Stimulated activated CD8-positive, alpha-beta memory T cell treated with anti-CD3 and anti-CD28 coated beads, Interleukin-7, amount 100 ng/mL, for 24 hours (primary cell): Measurements from ENCODE around the gene MYO1C.
A peak's percentile ranks its signal among the peaks of the same experiment; 100 is the strongest.
"Not testable (repeated sequence)": the region's sequence is repeated elsewhere in the genome, so short reads cannot be mapped to it uniquely, and the experiment has no call there.

Experiments used
- DNase-seq: peaks from one replicate; pipeline ENCODE4 v3.0.0-alpha.2; 2020; ENCODE audit warnings: low read depth

MYO1C gene, protein sequence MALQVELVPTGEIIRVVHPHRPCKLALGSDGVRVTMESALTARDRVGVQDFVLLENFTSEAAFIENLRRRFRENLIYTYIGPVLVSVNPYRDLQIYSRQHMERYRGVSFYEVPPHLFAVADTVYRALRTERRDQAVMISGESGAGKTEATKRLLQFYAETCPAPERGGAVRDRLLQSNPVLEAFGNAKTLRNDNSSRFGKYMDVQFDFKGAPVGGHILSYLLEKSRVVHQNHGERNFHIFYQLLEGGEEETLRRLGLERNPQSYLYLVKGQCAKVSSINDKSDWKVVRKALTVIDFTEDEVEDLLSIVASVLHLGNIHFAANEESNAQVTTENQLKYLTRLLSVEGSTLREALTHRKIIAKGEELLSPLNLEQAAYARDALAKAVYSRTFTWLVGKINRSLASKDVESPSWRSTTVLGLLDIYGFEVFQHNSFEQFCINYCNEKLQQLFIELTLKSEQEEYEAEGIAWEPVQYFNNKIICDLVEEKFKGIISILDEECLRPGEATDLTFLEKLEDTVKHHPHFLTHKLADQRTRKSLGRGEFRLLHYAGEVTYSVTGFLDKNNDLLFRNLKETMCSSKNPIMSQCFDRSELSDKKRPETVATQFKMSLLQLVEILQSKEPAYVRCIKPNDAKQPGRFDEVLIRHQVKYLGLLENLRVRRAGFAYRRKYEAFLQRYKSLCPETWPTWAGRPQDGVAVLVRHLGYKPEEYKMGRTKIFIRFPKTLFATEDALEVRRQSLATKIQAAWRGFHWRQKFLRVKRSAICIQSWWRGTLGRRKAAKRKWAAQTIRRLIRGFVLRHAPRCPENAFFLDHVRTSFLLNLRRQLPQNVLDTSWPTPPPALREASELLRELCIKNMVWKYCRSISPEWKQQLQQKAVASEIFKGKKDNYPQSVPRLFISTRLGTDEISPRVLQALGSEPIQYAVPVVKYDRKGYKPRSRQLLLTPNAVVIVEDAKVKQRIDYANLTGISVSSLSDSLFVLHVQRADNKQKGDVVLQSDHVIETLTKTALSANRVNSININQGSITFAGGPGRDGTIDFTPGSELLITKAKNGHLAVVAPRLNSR

DNA sequence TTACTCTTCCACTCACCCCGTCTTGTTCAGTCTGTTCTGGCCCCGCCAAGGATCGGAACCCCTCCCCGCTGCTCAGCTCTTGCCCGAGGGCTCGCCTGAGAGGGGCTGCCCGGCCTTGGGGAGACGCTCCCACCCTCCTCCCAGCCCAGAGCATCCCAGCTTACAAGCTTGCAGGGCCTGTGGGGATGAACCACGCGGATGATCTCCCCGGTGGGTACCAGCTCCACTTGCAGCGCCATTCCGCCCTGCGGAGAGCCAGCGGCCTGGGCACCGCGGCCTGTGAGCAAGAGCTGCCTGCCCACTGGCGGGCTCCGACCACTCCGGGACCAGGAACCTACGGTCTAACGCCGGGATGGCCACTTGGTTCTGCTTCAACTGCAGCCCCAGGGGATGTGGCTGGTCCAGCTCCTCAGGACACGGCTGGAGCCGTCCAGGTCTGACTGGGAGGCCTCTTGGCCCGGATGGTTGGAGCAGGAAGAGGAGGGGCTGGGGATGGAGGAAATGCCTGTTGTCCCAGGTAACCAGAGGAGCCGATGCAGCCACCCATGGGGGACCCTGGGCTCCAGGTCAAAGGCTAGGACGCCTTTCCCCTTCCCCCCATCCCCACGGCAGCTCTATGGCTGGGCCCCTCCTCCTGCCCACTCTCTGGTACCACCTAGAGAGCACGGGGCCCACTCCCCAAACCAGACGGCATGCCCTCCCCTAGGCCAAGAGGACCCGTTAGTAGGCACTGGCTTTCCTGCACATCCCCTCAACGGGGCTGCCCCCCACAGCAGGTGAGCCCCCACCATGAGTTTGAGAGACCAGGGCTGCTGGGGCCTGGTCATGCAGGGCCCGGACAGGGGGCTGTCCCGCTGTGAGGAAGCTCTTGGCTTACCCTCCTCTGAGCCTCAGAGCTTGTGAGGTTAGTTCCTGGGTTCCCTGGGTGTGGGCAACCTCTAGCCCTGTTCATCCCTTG, at the start of gene MYO1C:
Gene MYO1C, minus strand, starts transcription at position 438 of the 958 bp plus-strand sequence. Its CDS starts 199 bp downstream, at position 239.
- DNase-seq: no peak

DNA sequence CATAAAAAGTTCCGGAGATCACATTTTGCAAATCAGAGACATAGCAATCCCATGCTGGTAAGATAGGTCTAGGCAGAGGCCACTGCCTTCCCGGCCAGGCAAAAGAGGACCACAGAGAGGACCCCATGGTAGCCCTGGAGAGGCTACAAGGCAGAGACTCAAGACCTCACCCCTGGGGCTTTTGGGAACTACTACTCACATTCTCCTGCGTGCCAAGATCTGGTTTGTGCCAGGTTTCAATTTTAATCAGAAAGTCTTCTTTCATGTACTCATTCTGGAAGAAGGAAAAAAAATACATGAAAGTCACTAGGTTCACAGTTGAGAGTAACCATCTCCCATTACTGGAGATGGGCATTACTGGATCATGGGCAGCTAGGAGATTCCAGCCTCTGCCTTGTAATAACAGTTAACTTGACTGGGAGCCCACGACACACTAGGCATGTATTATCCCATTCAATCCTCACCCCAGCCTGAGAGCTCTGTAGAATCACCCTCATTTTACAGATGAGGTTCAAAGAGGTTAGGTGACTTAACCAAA, 49.0 kb upstream of the MYO1C start:
- no peak for DNase-seq

DNA sequence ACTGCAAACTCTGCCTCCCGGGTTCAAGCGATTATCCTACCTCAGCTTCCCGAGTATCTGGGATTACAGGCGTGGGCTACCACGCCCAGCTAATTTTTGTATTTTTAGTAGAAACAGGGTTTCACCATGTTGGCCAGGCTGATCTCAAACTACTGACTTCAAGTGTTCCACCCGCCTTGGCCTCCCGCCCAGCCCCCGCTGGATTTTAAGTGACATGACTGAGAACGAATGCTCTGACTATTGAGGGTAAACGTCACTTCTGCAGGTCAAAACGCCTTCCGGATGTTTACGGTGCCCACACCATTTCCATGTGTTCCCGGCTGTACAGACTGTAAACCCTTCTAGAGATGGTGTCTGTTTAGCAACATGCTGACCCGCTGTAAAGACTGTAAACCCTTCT, 47.3 kb upstream of the MYO1C start:
- no peak for DNase-seq

DNA sequence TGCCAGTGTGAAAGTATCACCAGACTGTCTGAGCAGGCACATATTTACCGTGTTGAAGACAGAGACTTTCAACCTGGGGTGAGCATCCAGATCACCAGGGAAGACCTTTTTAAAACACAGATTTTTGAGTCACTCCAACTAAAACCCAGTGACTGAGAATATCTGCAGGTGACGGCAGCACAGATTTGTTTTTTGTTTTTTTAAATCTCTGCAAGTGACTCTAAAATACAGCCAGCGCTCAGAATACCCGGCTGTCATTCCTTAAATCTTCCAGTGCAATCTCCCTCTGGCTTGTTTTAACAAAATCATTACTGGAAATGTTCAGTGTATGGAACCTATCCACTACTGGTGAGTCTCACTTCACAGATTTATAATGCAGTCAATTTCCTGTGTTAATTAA, 43.3 kb upstream of the MYO1C start:
- DNase-seq: no peak

DNA sequence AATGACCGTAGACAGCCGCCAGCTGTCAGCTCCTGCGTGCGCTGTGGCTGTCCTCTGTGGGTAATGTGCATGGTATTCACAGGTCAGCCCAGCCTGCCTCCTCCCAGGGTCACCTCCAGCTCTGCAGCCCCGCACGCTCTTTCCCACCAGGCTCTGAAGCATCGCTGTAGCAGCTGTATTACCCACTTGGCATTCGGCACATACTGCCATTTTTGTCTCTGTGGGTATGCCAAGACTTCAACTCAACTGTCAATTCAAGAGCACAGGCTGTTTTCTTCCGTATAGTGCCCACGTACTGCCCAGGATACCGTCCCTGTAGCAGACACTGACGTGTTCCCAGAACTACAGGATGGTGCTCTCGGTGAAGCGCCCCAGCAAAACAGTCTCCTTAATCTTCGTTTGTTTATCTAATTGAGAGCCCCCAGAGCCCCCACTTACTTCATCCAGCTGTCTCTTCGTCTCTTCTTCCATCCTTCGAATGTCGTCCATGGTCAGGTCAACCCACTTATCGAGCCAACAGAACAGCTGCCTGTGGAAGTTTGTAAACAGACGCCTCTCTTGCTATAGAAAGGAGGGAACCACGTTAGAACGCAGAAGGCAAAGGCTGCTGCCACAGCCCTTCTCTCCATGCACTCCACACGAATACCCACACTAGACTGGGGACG, 41.3 kb upstream of the MYO1C start:
- DNase-seq: no peak

DNA sequence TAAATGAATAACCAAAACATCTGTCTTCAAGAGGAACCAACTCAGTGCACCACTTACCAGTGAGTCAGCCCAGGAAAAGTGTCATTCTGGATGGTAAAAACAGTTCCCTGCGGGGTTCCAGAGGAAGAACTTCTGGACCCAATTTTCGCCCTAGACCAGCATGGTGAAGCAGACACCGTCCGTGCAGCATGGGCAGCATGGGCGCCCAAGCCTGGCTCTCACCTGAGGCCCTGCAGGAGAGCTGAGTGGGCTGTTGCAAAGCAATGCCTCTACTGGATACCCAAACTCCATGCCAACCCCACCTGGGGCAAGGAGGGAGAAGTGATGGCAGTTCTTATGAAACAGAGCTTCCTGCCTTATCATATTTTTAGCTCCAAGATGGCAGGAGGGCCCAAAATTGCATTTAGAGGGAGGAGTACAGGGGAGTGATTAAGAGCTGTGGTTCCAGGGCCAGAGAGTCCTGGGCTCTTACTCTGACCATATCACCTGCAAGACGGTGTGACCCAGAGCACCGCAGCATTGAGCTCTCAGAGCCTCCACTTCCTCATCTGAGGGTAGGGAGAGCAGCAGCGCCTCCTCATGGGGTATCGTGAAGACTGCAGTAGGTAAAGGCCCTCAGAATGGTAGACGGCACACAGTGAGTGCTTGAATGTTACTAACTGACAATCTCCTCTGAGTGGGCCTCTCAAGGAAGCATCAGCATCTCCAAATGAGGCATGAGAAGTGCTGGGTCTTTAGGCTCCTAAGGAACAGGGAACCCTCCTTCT, 40.5 kb upstream of the MYO1C start:
- DNase-seq: no peak

DNA sequence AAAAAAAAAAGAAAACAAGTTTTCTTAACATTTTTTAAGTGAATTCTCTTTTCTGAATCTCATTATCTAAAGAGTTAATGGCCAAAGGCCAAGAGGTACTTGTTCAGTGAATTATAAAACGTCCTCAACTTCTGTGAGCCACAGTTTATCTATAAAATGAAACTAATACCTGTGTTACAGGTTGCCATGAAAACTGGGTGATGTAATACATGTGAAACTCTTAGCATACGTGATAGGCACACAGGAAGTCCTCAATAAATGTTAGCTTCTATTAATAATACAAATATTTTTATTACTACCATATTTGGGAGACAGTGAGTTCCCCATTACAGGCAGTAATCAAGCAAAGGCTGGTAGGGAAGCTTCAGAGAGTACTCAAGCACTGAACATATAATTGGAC, 37.4 kb upstream of the MYO1C start:
- DNase-seq: no peak

DNA sequence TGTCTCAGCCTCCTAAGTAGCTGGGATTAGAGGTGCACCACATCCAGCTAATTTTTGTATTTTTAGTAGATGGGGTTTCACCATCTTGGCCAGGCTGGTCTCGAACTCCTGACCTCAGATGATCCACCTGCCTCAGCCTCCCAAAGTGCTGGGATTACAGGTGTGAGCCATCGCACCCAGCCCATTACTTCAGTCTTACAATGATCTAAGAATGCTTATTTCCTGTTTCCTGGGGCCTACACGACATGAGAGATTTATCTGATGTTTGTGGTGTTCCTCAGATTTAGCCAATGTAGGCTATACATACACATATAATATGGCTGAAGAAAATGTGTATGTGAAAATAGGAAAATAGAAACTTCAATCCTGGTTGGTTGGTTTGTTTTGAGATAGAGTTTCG, 34.4 kb upstream of the MYO1C start:
- DNase-seq: not testable (repeated sequence)

DNA sequence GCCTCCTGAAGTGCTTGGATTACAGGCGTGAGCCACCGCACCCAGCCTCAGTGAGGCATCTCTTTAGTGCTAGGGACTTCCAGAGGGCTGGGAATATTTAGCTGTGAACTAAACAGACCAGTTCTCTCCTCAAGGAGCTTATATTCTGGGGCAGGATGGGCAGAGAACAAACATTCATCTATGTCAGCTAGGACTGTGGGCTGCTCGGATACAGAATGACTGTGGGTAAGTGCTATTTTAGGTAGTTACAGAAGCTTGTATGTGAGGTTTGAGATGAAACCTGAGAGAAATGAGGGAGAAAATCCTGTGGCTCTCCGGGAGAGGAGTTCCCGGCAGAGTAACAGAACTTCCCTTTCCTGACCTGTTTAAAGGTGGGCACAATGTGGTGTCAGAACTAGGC, 30.1 kb upstream of the MYO1C start:
- no peak for DNase-seq

DNA sequence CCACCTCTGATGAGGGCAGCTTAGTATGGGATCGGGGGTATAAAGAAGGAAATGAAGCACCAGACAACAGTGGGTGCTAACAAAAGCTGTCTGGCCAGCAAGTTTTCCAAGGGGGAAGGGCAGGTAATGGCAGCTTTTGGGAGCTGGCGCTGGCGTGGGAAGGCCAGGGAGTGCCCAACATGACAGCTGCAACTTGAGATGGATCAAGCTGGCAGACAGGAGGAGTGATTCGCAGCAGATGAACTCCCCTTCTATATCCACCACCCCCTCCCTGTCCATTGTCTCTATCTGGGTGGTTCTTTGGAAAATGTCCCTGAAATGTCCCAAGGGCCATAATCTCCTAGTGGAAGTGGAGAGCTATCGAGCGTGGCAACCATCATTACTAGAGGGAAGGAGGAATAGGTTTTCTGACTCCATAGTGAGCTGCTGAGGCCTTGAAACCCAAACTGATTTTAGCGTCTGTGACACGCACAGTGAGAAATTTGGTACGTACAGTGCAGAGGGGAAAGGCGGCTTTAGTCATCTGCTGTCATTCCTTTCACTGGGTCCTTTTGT, 28.7 kb upstream of the MYO1C start:
- no peak for DNase-seq

DNA sequence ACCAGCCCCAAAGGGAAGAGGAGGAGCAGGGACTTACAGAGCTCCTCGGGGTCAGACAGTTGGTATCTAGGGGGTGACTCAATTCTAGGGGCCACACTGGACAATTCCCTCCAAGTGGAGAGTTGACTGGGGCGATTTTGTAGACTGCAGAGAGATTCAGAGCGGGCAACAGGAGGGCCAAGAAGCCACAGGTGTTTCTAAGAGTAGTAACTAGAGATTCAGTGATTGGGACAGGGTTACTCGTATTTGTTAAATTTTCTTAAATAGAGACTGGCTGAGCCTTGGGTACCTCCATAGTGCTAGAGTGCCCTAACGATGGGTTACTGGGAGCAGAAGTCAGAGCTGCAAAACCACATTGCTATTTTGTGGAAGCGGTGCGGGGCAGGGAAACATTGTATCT, 27.2 kb upstream of the MYO1C start:
- no peak for DNase-seq

DNA sequence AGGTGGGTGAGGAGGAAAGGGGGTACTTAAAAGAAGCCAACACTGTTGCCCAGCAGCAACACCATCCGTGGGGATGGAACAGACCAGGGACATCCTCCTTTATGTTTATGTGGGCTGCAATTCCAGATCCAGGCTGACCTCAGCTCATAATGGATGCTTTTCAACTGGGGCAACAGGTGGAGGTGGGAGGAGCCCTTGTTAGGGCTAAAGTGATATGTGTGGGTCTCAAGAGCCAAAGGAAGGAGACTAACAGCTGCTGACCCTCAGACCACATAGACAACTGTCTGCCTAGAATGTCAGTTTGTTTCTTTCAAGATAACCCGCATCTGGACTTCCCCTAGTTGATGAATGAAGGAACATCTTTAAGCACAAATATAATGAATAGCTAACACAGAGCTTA, 25.9 kb upstream of the MYO1C start:
- DNase-seq: no peak

DNA sequence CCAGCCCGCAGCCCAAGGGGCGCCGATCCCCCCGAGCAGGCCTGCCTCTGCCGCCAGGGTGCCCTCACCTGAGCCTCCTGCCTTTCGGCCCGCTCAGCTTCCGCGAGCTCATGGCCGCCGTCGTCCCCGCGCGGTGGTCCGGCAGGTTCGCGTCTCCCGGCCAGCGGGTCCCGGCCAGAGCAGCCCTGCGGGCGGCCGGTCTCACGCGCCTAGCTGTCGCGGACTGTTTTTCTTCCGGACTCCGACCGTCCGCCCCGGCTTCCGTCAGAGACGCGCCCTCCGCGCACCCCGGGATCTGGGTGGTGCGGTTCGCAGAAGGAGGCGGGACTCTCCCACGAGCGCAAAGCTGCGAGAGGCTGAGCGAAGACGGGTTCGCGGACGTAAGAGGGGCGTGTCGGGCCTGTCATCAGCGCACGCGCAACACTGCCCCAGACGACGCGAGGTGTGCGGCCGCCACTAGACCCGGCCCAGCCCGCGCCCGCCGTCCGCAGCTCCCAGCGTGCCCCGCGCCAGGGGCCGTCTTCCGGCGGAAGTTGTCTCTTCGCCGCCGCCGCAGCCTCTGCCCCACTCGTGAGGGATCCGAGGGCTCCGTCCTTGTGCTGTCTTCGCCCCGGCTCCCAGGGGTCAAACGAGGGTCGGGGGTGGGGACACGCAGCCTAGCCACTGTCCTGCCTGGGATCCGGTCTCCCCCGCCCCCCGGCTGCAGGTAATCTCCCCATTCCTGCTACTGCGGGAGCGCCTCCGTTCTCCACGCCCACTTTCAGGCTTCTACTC, 24.1 kb upstream of the MYO1C start, which contains the start of gene INPP5K:
Gene INPP5K, minus strand, starts transcription at position 225 of the 774 bp plus-strand sequence. Its CDS starts 113 bp downstream, at position 112.
- DNase-seq: peak; percentile 92

DNA sequence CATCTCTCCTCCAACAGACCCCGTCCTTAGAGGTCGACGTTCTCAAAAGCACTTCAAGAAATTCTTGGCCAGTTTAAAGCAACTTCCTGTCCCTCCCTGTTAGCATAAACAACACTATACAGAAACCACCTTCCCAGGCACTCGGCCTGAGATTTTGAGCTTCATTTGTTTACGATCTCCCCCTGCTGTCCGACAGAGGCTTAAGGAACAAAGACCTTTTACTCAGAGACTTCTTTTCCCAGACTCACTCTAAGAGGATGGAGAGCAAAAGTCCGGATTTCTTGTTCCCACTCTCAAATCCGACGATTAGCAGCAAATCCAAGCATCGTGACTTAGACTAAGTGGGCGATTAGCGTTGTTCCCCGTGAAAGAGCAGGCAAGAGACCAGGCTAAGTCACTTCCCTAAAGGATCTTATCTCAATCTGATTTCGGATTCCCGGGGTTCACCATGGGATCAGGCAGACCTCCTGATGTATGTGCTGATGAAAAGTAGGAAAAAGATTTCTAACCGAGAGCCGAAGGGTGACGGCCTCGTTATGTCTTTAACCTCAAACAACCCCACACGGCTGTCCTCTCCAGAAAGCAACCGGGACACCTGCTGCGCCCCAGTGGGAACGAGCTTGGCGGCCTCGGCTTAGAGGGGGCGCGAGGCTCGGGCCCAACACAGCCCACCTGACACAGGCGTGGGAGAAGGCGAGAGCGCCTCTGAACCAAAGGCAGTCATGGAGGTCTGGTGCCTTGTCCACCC, 23.3 kb upstream of the MYO1C start:
- DNase-seq: no peak

DNA sequence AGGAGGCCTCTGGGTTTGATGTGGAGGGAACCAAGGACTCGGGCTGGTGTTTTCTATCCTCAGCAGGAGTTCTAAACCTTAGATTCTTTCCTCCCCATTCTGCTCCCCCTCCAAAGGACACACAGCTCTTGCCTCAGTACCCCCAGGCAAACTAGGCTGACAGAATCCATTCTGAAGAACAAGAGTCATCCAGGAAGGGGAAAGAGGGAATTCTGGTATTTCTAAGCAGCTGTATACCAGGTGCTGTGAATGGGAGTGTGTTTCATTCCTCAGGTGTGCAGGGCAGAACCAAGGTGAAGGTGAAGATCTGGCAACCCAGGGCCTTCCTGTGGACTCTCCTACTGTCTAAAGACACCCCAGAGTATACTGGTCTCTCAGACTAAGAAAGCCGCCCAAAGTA, 19.9 kb upstream of the MYO1C start:
- DNase-seq: no peak

DNA sequence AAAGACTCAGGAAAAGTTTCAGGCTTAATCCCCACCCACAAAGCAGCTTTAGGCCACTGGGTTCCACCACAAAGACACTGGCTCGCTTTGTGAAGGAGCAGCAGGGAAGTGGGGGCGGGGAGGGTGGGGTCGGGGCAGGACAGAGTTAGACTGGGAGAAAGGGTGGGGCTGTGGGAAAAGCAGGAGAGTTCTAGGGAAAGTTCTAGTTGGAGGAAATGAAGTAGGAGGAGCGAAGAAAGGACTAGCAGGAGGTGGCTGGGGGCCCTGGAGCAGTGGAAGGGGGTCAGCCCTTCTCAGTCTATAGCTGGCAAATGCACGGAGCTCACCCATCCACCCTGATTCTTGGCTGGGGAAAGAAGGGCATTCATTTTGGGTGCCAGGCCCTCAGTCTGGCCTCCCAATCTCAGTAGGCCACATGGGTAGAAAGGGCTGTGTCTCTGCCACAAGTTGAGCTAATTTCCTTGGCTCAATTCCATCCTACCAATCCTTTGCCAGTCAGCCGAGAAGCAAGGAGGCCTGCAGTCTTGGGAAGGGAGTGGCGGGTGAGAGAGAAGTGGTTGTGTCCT, 19.4 kb upstream of the MYO1C start:
- DNase-seq: no peak

DNA sequence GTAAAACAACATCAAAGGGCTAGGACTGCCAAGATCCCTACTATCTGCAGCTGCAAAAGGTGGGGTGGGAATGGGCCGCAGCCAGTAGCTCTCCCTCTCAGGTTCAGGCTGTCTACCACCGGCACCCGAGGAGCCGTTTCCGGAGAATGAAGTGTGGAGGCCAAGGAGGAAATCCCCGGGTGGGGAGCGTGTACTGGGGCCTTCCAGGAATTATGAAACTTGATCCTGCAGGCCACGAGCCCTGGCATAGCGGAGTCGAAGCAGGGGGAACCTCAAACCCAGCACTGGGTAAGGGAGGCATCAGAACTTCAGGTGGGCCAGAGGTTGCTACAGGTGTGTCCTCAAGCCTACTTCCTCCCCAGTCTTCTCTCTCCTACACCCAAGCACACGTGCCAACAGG, 18.8 kb upstream of the MYO1C start:
- no peak for DNase-seq
